Activated CD8-positive, alpha-beta memory T cell treated with anti-CD3 and anti-CD28 coated beads for 36 hours (primary cell): ENCODE results near the gene CDH22. TPM values are rescaled to one million over a fixed set of nuclear protein-coding genes. Genes with fewer than 3 reads are reported as not detected.

ENCODE experiments used
- CTCF ChIA-PET: fragments of 350-600 bp; sonication (Branson Sonifier 250); formaldehyde crosslinking; loops from one replicate; lab custom pipeline; 2021; ENCODE audit warnings: antibody characterized with exemption; lab: Charles Lee
- POLR2A ChIA-PET: fragments of 350-600 bp; sonication (Branson Sonifier 250); formaldehyde crosslinking; loops from one replicate; lab custom pipeline; 2021; ENCODE audit warnings: antibody characterized with exemption; lab: Charles Lee
- total RNA-seq, 2 experiments: library from RNA; stranded (reverse); gene quantifications; one replicate each; pipeline ENCODE4 v1.2.3, GENCODE V29; 2021

Gene CDH22
- total RNA-seq, 2 experiments from 2014 or later: not detected

DNA sequence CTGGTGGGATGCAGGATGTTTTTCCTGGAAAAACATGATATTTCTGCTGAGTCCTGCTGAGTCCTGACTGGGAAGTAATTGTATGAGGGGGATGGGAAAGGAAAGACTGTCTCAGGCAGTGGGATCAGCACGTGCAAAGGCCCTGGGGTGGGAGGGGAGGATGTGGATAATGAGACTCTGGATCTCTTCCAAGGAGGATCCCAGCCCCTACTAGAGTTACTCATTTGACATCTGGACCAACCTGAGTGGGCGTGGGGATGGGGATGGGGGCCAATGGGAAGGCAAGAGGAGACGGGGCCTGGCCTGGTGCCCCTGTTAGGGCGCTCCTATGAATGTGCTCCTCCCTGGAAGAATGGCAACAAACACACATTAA is 117.1 kb downstream of the CDH22 start:
- CTCF ChIA-PET: no interaction called here
- POLR2A ChIA-PET: no interaction called here

DNA sequence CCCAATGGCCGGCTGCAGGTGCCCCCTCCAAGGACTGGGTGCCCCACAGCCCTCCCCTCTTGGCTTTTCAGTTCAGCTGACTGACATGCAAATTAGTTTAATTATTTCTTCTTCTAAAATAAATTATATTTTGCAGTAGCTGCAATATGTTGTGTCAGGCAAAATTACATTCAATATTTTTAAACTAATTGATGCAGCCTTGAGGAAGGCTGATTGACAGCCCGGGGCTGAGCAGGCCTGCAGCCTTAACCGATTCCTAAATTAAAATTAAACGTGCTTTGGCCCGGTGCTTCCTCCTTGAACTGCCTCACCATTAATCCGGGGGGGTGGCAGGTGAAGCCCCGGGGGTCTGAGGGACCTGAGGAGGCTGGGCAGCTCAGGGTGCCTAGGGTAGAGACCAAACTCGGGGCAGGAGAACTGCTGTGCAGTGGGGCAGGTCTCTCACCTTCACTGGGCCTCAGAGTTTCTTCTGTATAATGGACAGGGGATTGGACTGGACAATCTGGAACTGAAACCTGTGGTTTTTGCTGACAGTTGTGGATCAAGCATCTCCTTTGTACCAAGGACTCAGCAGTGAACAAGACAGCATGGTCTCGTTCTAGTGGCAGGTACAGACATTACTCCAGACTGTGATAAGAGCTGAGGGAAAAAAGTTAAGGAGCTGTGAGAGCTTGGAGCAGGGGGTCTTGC is 117.7 kb downstream of the CDH22 start:
- ChIA-PET CTCF (no interaction called here), POLR2A (no interaction called here)

DNA sequence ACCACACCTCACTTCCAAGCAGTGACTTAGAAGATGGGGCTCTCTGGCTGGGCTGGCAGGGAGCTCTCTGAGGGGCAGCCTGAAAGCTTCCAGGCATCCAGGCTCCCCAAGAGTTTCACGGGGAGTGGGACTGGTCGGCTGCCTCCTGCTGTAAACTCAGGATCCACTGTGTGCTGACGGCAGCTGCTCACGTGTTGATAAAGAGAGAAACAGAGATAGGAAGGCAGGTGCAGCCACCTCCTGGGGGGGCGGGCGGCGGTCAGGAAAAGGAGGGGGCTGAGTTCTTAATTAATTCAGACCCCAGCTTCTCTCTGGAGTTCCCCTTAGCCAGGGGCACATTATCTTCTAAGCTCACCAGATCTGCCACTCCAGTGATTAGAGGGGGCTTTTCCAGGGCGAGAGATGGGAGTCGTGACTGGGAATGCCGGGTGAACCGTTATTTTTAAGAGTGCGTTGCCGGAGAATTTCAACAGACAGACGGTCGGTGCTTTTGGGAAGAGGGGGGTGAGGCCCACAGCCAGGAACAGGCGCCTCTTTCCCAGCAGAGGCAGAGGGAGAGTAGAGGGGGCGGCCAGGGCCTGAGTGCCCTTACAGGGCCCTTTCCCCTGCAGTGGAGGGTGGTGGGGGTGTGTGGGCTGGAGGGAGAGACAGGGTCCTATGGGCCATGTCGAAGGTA is 119.3 kb downstream of the CDH22 start:
- POLR2A ChIA-PET: no interaction called here
- CTCF ChIA-PET: interaction anchor here (0.7 kb wide), 1 partner anchor 1210 kb away, joined by 4 read pairs; no protein-coding TSS in a partner anchor

DNA sequence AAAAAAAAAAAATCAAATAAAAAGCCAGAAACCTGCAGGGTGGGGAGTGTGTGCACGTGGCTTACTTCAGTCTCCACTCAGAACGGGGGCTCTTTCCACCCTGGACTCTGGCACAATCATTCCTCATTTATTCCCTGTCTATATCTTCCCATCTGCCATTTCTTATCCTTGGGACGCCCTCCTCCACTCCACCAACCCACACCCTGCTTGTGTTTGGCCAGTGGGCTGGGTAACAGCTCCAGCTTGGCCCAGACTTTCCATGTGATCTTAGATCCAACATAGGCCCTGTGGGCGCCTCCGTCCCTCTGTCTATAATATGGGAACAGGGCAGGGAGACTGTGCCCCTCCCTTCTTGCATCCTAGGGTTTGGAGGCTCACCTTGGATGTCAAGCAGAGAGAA is 122.1 kb downstream of the CDH22 start:
- CTCF ChIA-PET: interaction anchor here (1.2 kb wide), 1 partner anchor 54 kb away, joined by 4 read pairs; no protein-coding TSS in a partner anchor
- POLR2A ChIA-PET: no interaction called here

DNA sequence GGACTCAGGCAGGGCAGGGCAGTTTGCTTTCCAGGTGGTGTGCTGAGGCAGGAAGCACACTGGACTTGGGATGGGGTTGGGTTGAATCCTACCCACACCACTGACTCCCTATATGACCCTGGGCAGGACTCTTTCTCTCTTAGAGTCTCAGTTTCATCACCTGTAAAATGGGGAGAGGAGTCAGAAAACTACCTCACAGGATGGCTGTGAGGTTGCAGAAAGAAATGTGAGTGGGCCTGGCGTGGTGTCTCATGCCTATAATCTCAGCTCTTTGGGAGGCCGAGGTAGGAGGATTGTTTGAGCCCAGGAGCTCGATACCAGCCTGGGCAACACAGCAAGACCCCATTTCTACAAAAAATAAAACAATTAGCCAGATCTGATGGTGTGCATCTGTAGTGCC is 122.9 kb downstream of the CDH22 start:
- POLR2A ChIA-PET: no interaction called here

DNA sequence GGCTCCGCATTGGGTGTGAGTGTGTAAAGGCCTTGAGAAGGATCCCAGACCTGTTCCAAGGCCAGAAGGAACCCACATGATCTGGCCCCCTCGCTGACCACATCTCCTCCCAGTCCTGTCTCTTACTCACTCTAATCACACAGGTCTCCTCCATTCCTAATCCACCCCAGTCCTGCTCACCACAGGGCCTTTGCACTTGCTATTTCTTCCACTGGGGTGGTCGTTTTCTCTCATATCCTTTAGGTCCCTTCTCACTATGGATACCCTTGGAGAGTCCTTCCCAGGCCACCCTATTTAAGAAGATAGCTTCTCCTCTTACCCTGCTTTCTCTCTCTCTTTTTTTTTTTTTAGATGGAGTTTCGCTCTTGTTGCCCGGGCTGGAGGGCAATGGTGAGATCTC is 124.5 kb downstream of the CDH22 start:
- POLR2A ChIA-PET: no interaction called here
- CTCF ChIA-PET: interaction anchor here (1.7 kb wide), 1 partner anchor 8 kb away, joined by 5 read pairs; no protein-coding TSS in a partner anchor

More for the DNA sequence above, 122.9 kb downstream of the CDH22 start:
- CTCF ChIA-PET: interaction anchor here (1.2 to 1.7 kb wide), 2 partner anchors 10 to 53 kb away, joined by 4 to 5 read pairs; no protein-coding TSS in a partner anchor

DNA sequence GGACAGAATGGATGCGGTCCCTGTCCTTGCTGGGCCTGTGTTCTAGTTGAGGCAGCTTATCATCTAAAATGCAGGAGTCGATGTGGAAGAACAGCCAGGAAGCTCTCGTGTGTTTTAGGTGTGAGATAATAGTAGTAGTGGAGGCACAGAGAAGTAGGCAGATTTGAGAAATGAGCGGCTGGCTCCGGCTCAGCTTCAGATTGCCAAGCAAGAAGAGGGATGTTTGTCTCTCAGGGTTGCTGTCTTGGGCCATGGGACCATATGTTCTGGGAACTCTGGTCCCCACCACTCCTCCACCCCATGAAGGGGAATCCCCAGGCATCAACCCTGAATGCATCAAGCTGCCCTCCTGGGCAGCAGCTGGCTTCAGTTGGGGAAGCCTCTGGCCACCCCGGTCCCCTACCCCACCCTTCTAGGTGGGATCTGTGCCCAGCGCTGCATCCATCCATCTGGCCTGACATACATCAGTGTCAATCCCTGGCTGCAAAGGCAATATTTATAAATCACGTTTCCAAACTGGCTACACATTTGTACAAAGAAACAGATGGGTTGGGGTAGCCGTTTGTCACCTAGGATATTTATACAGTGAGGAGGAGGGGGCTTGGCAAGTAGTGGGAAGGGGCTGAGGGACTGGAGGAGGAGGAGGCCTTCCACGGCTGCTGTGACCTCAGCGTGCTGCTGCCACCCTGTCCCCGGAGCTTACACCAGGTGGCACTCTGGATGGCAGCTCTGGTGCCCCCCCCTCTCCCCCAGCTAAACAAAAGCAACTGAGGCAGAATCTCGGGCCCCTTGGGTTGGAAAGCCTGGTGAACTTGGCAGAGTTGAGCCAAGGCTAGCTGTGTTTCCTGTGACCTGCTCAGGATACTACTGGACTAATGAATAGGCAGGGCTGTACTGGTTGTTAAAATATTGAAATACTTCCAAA is 125.8 kb downstream of the CDH22 start:
- POLR2A ChIA-PET: interaction anchor here (0.7 kb wide), 1 partner anchor 54 kb away, joined by 5 read pairs; no protein-coding TSS in a partner anchor
- CTCF ChIA-PET: interaction anchor here (0.7 kb wide), 1 partner anchor 66 kb away, joined by 3 read pairs; no protein-coding TSS in a partner anchor

DNA sequence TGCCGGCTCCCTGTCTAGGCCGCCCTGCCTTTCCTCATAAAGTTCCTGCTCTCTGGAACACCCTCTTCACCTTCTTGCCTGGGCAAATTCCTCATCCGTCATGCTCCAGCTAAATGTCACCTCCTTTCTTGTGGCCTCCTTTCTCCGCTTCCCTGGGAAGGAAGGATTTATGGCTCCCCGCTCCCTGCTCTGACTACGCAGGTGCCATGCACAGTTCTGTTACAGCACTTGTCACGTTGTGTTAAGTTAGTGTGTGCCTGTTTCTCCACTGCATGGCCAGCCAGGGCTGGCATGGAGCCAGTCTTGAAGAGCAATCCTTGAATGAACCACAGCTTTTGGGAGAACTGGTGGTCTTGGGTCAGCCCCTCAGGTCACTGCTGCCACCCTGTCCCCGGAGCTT is 128.4 kb downstream of the CDH22 start:
- CTCF ChIA-PET: interaction anchor here (0.7 kb wide), 1 partner anchor 26 kb away, joined by 3 read pairs; no protein-coding TSS in a partner anchor
- POLR2A ChIA-PET: no interaction called here

DNA sequence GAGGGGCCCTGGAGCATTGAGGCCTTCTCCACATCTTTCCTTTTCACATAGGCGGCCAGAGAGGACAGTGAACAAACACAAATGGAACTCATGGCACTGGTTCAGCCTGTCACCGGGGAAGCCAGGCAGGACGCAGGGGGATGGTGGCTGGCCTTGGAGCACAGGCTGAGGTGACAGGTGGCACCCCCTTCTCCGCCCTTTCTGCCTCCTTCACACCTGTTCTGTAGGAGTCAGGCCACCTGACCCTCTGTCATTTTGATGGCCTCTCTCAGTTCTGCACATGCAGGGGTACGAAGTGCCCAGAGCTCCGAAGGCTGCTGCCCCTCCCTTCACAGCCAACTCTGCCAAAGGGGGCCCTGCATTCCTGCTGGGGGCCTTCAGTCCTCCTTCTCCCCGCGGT is 129.4 kb downstream of the CDH22 start:
- ChIA-PET POLR2A (no interaction called here), CTCF (no interaction called here)

DNA sequence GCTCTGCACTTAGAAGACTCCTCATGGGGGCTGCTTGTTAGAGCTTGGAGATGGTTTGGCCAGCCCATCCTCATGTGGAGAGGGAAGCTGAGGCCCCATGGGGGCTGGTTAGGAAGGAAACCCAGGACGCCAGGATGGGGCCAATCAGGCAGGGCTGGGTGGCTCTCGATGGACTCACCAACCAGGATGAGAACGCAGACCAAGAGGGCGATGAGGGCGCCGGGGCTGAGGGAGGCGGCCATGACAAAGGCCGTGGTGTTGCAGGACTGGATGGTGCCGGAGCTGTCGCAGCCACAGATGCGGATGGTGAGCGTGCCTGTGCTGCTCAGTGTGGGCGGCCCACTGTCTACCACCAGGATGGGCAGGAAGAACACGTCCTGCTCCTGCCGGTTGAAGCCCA is 130.5 kb downstream of the CDH22 start:
- POLR2A ChIA-PET: no interaction called here
- CTCF ChIA-PET: no interaction called here

DNA sequence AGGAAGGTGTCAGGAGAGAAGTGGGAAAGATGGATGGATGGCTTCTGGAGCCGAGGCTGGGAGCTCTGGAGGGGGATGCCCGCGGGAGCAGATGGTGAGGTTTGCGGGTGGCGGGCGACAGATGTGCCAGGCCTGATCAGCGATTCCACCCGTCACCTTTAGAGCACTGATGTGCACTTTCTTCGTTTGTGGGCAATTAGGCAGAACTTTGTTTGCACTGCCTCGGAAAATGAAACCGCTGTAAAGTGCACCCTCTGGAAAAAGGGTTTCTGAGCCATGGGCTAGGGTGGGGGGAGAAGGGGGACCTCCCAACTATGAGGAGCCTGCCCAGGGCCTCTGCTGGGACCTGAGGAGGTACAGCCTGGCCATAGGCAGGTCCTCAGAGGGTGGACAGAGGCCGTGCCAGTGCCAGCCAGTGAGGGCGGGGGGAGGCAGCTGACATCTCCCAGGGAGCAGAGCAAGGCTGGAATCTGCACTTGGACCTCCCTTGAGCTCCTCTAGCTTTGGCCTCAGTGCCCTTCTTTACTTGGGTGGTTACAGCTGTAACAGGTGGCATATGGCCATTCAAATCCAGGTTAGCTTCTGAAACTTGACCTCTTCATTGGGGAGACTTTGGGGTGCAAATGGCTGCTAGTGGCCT is 131.4 kb downstream of the CDH22 start:
- POLR2A ChIA-PET: no interaction called here

DNA sequence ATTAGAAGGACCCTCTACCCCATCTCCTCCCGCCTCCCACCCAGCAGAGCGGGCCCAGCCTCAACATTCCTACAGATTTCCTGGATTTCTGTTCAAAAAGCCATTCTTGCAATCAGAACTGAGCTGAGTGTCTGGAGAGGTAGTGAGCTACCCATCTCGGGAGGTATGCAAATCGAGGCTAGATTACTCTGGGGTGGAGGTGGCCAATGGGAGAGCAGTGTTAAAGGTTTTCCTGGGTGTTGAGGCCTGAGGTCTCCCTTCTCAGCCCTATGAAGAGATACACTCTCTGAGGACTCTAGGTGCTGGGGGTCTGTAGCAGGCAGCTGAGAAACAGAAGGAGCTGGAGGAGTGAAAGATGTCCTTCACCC is 133.2 kb downstream of the CDH22 start:
- ChIA-PET CTCF (interaction anchor here (0.9 to 4.1 kb wide), 13 partner anchors 9 to 267 kb away, joined by 3 to 14 read pairs (median 4); no protein-coding TSS in a partner anchor), POLR2A (no interaction called here)

More for the DNA sequence above, 131.4 kb downstream of the CDH22 start:
- CTCF ChIA-PET: no interaction called here

DNA sequence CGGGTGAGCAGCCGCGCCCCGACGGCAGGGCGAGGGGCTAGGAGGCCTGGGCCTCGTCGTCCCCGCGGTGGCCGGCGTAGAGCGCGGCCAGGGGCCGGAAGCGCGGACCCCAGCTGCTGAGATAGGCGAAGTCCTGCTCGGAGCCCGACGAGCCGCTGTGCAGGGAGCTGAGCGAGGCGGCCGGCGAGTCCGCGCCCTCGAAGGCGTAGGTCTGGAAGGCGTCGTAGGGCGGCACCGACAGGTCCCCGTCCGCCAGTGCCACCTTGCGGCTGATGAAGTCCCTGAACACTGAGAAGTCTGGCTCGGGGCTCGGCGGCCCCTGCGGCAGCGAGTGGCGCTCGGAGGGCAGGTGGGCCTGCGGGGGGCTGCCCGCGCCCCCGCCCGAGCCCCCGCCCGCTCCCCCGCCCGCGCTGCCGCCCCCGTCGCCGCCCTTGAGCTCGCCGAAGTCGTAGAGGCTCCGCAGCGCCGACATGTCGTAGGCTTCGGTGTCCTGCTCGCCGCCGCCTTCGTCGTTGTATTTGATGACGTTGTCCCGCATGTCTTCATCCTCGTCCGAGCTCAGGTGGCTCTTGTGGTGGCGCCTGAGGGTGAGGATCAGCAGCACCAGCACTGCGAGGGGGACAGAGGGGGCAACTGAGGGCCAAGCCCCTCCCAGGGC is 133.7 kb downstream of the CDH22 start:
- ChIA-PET POLR2A (no interaction called here), CTCF (interaction anchor here (0.9 to 4.1 kb wide), 12 partner anchors 8 to 268 kb away, joined by 3 to 14 read pairs (median 4); no protein-coding TSS in a partner anchor)

DNA sequence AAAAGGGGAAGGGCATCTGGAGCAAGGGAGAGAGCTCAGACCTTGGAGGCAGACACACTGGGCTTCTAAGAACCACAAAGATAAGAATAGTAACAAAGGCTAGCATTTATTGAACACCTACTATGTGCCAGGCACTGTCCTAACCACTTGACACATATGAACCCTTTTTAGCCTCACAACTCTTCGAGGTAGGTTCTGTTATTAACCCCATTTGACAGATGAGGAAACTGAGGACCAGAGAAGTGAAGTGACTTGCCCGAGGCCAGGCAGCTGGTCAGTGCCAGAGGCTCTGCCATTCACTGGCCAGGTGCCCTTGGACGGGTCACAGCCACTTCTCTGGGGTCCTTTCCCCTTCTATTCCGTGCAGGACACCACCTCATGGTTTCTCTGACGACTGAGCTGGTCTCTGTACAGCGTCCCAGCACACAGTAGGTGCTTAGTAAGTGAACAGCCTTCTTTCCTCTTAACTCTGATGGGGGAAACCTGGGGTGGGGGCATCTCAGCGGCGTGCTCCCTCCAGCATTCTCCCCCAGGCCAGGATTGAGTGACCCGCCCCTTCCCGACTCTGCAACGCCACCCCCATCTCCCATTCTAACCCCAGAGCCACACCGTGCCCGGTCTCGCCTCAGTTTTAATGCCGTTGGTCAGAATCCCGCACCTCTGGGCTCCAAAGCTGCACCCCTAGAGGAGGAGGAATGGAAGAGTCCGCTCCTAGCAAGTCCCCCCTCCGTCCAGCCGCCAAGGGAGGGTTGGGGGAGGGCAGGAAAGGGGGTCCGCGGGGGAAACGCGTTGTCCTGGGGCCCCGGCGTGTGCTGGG is 134.4 kb downstream of the CDH22 start:
- ChIA-PET CTCF (interaction anchor here (1.0 to 4.1 kb wide), 5 partner anchors 42 to 156 kb away, joined by 3 to 14 read pairs (median 4); no protein-coding TSS in a partner anchor), POLR2A (no interaction called here)

DNA sequence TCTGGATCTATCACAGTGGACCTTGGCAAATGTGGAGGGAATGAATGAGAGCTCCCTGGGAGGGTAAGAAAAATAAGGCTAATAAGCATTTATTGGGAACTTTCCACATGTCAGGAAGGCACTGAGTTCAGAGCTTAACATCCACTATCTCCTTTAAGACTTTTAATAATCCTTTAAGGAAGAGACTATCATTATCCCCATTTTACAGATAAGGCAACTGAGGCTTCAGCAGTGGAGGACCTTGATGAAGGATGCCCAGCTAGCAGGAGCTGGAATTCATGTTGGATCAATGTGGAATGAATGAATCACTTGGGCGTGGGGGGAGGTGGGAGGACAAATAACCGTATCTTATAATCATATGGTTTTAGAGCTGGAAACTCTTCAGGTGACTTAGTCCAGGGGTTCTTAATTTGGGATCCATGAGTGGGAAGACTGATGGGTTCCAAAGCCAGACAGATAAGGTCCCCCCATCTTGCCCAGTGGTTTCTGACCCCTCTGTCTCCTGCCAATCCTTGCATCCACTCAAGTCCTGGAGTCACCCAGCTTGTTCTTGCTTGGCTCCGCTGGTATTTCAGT is 135.2 kb downstream of the CDH22 start:
- POLR2A ChIA-PET: no interaction called here
- CTCF ChIA-PET: interaction anchor here (0.6 to 4.1 kb wide), 4 partner anchors 41 to 165 kb away, joined by 3 to 14 read pairs (median 4); no protein-coding TSS in a partner anchor

DNA sequence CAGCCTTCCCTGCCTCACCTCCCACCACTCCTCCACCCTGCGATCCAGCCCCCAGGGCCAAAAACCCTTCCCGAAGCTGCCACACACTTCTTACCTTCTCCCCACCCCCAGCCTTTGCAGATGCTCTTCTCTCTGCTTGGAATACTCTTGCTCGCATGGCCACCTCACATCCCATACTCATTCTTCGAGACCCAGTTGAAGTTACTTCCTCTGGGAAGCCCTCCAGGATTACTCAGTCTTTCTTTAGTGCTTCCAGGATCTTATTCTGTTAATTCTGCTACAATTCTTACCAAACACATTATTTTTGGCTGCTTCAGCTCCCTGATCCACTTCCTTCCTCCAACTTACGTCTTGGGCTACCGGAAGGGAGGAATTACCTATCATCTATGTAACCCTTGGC is 135.8 kb downstream of the CDH22 start:
- ChIA-PET POLR2A (no interaction called here), CTCF (interaction anchor here (0.6 to 4.1 kb wide), 4 partner anchors 40 to 164 kb away, joined by 3 to 14 read pairs (median 4); no protein-coding TSS in a partner anchor)

DNA sequence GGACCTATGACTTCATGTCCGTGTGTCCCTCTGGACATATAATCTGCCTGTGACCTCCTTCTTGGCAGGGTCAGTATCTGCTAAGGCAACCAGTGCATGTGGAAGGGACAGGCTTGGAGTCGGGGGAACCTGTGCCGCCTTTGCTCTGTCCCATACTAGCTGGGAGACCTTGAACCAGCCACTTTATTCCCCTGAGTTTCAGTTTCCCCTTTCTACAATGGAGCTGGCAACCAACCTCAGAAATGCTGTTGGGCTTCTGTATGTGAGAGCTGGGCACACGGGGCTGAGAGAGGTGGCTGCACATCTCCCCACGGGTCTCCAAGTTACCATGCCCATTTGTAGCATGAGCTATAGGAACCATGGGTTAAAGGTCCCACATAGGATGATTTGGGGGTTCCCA is 136.4 kb downstream of the CDH22 start:
- CTCF ChIA-PET: interaction anchor here (1.8 to 4.1 kb wide), 2 partner anchors 40 to 158 kb away, joined by 6 to 14 read pairs; no protein-coding TSS in a partner anchor
- POLR2A ChIA-PET: no interaction called here
